Fibroblast of pulmonary artery (primary cell): ENCODE data around the gene FAIM.
A peak's percentile ranks its signal among the peaks of the same experiment; 100 is the strongest.
"Not testable (repeated sequence)": the region's sequence is repeated elsewhere in the genome, so short reads cannot be mapped to it uniquely, and the experiment has no call there.

Experiments used
- DNase-seq: peaks from one replicate; pipeline ENCODE4 v3.0.0-alpha.2; 2010; ENCODE audit warnings: low read depth
- H3K4me3 ChIP-seq: replicated peaks from 2 replicates; pipeline ENCODE4 v1.5.1; 2011; ENCODE audit warnings: low read depth, mild to moderate bottlenecking, control low read depth, low read length, moderate library complexity
- TF ChIP-seq, protein P1 (sequence below): IDR thresholded peaks from 2 replicates; pipeline ENCODE4 v1.5.1; 2011; ENCODE audit warnings: mild to moderate bottlenecking, control low read depth, low read length, inconsistent platforms; ENCODE audit errors: missing control alignments

Gene FAIM, protein sequence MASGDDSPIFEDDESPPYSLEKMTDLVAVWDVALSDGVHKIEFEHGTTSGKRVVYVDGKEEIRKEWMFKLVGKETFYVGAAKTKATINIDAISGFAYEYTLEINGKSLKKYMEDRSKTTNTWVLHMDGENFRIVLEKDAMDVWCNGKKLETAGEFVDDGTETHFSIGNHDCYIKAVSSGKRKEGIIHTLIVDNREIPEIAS

DNA sequence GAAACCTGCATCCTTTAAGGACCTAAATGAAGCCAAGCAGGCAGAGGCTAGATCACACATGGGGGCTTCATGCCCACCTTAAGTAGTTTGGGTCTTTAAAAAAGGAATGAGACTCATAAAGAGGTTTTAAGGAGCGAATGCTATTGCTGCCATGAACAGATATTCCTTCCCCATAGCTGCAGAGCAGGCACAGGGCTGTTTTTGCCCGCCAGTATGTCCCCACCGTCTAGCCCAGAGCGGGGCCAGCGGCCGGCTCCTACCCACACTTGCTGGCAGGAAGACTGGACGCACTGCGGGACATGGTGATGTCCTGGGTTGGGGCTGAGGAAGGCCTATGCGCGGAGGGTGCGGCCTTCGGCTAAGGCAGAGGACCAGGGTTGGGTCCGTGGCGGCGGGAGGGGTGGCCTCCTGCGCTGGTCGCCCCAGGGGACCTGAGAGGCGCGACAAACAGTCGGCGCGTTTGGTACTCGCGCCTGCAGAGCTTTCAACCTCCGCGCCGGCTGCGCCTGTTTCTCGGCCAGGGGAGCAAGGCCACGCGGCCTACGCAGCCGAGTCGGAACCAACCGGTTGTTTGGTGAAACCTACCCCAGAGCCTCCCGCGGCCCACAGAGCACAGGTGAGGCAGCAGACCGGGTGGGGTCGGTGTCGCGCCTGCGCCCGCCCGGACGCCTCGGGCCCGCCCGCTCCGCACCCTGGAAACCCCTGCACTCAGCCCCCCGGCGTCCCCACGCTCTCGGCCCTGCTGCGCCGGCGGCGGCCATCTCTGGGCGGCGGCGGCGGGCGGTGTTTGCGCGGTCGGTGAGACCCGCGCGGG, at the start of gene FAIM:
Gene FAIM (plus strand): TSS at position 450 of the 814 bp plus-strand sequence. CDS start 10,956 bp downstream, outside the sequence.
- DNase-seq = peak; percentile 66
- peak within 1 kb of the TSS; percentile 63 for H3K4me3 ChIP-seq
- TF ChIP-seq, protein P1, sequence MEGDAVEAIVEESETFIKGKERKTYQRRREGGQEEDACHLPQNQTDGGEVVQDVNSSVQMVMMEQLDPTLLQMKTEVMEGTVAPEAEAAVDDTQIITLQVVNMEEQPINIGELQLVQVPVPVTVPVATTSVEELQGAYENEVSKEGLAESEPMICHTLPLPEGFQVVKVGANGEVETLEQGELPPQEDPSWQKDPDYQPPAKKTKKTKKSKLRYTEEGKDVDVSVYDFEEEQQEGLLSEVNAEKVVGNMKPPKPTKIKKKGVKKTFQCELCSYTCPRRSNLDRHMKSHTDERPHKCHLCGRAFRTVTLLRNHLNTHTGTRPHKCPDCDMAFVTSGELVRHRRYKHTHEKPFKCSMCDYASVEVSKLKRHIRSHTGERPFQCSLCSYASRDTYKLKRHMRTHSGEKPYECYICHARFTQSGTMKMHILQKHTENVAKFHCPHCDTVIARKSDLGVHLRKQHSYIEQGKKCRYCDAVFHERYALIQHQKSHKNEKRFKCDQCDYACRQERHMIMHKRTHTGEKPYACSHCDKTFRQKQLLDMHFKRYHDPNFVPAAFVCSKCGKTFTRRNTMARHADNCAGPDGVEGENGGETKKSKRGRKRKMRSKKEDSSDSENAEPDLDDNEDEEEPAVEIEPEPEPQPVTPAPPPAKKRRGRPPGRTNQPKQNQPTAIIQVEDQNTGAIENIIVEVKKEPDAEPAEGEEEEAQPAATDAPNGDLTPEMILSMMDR = no peak

DNA sequence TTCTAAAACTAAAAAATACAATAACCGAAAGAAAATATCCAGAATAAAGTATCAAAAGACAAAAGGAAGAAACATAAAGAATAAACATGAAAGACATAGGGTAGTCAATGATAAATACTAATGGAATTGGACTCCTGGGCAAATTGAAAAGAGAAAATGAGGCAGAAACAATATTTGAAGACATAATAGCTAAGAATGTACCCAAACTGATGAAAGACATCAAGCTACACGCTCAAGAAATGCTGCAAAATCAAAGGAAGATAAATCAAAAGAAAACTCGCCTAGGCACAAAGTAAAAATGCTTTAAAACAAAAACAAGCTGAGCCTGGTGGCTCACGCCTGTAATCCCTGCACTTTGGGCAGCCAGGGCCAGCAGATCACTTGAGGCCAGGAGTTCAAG, 49.4 kb upstream of the FAIM start:
- TF ChIP-seq, protein P1 = no peak
- no peak overlapping the region for H3K4me3 ChIP-seq
- DNase-seq = no peak

DNA sequence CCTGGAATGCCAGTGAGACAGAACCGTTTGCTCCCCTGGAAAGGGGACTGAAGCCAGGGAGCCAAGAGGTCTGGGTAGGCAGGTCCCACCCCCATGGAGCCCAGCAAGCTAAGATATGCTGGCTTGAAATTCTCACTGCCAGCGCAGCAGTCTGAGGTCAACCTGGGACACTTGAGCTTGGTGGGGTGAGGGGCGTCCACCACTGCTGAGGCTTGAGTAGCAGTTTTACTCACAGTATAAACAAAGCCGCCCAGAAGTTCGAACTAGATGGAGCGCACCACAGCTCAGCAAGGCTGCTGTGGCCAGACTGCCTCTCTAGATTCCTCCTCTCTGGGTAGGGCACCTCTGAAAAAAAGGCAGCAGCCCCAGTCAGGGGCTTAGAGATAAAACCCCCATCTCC, 48.1 kb upstream of the FAIM start:
- H3K4me3 ChIP-seq = no peak overlapping the region
- TF ChIP-seq, protein P1 = no peak
- DNase-seq = no peak

DNA sequence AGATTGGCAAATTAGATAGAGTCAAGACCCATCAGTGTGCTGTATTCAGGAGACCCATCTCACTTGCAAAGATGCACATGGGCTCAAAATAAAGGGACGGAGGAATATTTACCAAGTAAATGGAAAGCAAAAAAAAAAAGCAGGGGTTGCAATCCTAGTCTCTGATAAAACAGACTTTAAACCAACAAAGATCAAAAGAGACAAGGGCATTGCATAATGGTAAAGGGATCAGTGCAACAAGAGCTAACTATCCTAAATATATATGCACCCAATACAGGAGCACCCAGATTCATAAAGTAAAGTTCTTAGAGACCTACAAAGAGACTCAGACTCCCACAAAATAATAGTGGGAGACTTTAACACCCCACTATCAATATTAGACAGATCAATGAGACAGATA, 45.7 kb upstream of the FAIM start:
- H3K4me3 ChIP-seq, DNase-seq: not testable (repeated sequence)

DNA sequence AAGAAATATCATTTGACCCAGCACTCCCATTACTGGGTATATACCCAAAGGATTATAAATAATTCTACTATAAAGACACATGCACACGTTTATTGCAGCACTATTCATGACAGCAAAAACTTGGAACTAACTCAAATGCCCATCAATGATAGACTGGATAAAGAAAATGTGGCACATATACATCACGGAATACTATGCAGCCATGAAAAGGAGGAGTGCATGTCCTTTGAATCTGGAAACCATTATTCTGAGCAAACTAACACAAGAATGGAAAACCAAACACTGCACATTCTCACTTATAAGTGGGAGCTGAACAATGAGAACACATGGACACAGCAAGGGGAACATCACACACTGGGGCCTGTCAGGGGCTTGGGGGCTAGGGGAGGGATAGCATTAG, 42.3 kb upstream of the FAIM start:
- not testable (repeated sequence) for H3K4me3 ChIP-seq, DNase-seq

DNA sequence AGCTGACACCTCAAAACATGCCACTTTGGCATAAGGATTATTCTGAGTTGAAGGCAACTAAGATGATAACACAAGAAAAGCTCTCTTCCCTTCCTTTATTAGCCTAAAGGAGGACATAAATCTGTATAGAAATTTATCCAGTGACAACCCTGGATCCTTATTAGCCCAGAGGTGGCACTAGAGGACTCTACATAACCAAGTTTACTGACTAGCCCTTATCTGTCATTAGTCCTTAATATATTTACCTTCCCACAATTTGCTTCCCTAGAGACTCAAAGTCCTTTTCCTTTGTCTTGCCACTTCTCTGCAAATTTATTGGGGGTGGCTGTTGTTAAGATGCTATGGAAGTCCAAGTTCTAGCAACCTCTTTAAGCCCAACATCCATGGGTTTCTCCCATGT, 41.2 kb upstream of the FAIM start:
- H3K4me3 ChIP-seq = no peak overlapping the region
- TF ChIP-seq, protein P1 = no peak
- no peak for DNase-seq

DNA sequence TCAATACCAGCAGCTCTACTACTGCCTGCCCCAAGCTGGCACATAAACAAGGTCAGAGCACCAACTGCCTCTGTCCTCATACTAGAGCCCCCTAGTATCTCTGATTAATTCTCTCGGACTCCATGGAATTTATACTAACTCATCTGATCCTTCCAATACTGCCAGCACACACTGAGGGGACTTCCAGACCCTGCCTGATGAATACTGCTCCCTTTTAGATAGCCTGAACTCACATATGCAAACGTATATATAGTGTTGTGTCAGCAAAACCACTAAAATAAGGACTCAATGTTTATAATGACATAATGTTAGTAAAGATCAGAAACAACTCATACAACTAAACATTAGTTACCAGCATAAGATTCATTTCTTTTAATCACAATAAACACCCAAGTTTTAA, 39.5 kb upstream of the FAIM start:
- TF ChIP-seq, protein P1 = no peak
- no peak for DNase-seq
- H3K4me3 ChIP-seq = no peak overlapping the region

DNA sequence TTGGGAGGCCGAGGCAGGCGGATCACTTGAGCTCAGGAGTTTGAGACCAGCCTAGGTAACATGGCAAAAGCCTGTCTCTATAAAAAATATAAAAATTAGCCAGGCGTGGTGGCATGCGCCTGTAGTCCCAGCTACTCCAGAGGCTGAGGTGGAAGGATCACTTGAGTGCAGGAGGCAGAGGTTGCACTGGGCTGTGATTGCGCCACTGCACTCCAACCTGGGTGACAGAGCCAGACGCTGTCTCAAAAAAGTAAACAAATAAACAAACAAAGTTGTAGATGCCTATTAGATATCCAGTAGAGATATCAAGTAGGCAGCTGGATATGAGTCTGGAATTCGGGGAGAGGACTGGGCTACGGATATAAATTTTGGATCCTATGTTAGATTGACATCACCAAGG, 38.9 kb upstream of the FAIM start:
- H3K4me3 ChIP-seq, DNase-seq: not testable (repeated sequence)
